Measurements from ENCODE around the gene MED25. TPM values are rescaled to one million over a fixed set of nuclear protein-coding genes. Genes with fewer than 3 reads are reported as not detected.

MED25 gene
- total RNA-seq, 2 donors from 2014 or later, result 52.6 to 52.8 TPM

- intact Hi-C loops (cut with DNase I, micrococcal nuclease), result no loop called here
- no peak for ATAC-seq
- no peak for DNase-seq
Measured at GRCh38 chr19:49792829-49793560, 25.1 kb upstream of the MED25 start.

- no peak for DNase-seq
- no peak for ATAC-seq
- intact Hi-C loops (cut with DNase I, micrococcal nuclease), result no loop called here
Measured at GRCh38 chr19:49793561-49793840, 24.6 kb upstream of the MED25 start.

DNA sequence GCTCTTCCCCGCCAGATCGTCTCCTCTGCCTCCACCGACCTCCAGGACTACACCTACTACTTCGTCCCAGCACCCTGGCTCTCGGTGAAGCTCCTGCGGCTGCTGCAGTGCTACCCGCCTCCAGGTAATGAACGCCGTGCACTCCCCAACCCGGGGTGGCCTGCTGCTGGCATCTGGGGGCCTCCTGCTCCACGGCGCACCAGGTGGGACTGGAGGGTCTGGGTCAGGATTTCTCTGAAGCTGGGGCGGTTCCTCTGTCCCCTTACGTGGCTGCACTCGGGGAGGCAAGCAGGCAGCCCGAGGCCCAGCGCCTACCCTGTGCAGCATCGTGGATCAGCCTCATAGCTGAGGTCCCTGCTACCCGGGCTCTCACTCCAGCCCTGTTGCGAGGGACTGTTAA lies 22.5 kb upstream of the MED25 start:
- DNase-seq (no peak), ATAC-seq (no peak)
- intact Hi-C loops (cut with DNase I, micrococcal nuclease), result no loop called here

DNA sequence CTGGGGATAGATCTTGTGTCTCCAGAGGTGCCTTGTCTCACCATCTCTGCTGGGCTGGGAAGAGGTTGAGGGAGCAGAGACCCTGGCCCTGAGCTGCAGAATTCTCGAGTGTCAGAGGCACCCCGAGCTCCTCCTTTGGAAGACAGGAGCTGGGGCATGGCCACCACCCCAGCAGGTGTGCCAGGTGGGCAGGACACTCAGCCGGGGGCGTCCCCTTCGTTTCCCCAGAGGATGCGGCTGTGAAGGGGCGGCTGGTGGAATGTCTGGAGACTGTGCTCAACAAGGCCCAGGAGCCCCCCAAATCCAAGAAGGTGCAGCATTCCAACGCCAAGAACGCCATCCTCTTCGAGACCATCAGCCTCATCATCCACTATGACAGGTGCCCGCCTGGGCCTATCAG lies 19.5 kb upstream of the MED25 start:
- DNase-seq, result no peak
- ATAC-seq, result no peak
- intact Hi-C loops (cut with DNase I, micrococcal nuclease), result no loop called here

- intact Hi-C loops (cut with DNase I, micrococcal nuclease), result no loop called here
- no peak for ATAC-seq
- DNase-seq, result no peak
Measured at GRCh38 chr19:49799271-49799797, 18.8 kb upstream of the MED25 start.

GRCh38 chr19:49799798-49800376 lies 18.2 kb upstream of the MED25 start:
- DNase-seq, result no peak
- no peak for ATAC-seq
- intact Hi-C loops (cut with DNase I, micrococcal nuclease), result no loop called here

GRCh38 chr19:49800771-49801170 lies 17.3 kb upstream of the MED25 start:
- intact Hi-C loops (cut with DNase I, micrococcal nuclease), result no loop called here
- ATAC-seq, result no peak
- no peak for DNase-seq

DNA sequence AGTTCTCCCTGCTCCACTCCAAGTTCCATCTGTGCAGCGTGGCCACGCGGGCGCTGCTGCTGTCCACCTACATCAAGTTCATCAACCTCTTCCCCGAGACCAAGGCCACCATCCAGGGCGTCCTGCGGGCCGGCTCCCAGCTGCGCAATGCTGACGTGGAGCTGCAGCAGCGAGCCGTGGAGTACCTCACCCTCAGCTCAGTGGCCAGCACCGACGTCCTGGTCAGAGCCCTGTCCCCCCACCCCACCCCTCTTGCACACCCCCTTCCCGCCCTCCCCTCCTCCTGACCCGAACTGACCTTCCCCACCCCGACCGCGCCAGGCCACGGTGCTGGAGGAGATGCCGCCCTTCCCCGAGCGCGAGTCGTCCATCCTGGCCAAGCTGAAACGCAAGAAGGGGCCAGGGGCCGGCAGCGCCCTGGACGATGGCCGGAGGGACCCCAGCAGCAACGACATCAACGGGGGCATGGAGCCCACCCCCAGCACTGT lies 16.6 kb upstream of the MED25 start:
- no peak for DNase-seq
- intact Hi-C loops (cut with DNase I, micrococcal nuclease), result no loop called here
- ATAC-seq, result no peak

- intact Hi-C loops (cut with DNase I, micrococcal nuclease), result no loop called here
- DNase-seq, result peak; percentile 77 to 81
- ATAC-seq, result peak; percentile 61
Measured at GRCh38 chr19:49801966-49802661, 16.0 kb upstream of the MED25 start.

- intact Hi-C loops (cut with DNase I, micrococcal nuclease), result no loop called here
- DNase-seq (peak in 1 of 2 donors; percentile 50), ATAC-seq (peak; percentile 38)
Measured at GRCh38 chr19:49802836-49803528, 15.1 kb upstream of the MED25 start.

DNA sequence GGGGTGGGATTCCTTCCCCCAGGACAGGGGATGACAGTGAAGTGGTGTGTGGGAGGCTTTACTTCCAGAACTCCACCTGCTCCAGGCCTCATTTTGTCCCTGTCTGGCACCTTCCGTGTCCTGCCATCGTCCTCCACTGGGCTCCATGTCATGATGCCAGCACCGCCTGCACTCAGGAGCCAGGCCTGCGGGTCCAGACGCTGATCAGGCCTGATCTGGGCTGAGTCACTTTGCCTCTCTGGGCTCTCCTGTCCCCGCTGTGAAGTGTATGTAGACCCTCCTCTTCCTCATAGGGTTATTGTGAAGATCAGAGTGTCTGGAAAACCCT lies 14.6 kb upstream of the MED25 start:
- no peak for ATAC-seq
- DNase-seq, result no peak
- intact Hi-C loops (cut with DNase I, micrococcal nuclease), result no loop called here

DNA sequence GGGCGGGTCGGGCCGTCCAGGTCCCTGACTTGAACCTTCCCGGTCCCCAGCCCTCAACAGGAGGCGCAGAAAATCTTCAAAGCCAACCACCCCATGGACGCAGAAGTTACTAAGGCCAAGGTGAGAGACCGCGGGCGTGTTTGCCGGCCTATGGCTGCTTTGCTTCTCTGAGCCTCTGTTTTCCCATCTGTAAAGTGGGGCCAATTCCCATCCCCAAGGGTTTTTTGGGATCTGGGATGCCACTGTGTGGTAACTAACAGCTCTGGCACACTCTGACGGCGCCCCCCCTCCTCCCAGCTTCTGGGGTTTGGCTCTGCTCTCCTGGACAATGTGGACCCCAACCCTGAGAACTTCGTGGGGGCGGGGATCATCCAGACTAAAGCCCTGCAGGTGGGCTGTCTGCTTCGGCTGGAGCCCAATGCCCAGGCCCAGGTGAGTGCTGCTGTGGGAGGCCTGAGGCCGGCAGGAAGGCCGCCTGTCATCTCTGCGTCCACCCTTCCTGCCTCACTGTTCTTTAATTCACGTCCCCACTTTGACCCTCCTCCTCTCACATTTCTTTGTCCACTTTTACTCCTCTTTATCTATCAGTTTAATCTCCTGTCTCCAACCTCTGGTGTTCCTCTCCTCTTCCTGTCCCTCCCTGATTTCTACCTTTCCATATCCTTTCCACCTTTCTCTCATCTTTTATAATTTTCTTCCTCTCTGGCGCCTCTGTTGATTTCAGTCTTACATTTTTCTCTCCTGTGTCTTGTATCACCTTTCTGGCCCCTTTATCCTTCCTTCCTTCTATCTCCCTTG lies 12.1 kb upstream of the MED25 start:
- DNase-seq (no peak), ATAC-seq (no peak)
- intact Hi-C loops (cut with DNase I, micrococcal nuclease), result no loop called here

DNA sequence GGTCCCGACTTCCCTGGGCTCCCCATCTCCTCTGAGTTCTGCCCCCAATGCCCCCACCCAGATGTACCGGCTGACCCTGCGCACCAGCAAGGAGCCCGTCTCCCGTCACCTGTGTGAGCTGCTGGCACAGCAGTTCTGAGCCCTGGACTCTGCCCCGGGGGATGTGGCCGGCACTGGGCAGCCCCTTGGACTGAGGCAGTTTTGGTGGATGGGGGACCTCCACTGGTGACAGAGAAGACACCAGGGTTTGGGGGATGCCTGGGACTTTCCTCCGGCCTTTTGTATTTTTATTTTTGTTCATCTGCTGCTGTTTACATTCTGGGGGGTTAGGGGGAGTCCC lies 11.5 kb upstream of the MED25 start:
- intact Hi-C loops (cut with DNase I, micrococcal nuclease), result no loop called here
- ATAC-seq, result no peak
- no peak for DNase-seq

DNA sequence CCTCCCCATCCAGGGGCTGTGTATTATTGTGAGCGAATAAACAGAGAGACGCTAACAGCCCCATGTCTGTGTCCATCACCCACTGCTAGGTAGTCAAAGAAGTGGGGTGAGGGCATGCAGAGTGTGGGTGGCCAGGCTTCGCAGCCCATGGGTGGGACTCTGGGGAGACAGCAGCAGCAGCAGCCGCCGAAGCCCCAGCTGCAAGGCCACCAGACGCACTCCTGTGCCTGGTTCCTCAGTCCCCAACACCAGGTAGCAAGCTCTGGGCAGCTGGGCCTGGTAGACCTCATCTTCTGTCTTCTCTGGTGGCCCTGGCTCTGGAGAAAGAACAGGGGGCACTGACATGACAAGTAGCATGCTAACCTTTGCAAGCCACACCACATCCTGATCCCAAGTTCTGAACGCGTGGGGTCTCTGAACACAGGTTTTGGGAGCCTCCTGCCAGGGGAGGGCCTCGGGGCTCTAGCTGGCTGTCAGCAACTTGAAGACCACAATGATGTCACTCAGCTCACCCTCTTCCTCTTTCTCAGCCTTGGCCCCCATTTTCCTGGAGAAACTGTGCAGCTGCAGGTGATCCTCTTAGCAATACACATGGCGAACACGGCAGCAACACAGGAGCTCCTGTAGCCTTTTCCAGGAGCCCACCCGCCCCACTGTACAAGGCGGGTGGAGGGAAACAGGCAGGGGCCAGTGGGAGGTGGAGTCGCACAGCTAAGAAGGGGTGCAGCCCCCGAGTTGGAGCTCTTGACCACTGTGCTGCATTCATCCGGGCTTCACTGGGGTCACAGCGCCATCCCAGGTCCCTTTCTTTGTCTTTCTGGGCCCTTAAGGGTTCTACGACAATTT lies 10.8 kb upstream of the MED25 start:
- intact Hi-C loops (cut with DNase I, micrococcal nuclease), result no loop called here
- DNase-seq, result no peak

DNA sequence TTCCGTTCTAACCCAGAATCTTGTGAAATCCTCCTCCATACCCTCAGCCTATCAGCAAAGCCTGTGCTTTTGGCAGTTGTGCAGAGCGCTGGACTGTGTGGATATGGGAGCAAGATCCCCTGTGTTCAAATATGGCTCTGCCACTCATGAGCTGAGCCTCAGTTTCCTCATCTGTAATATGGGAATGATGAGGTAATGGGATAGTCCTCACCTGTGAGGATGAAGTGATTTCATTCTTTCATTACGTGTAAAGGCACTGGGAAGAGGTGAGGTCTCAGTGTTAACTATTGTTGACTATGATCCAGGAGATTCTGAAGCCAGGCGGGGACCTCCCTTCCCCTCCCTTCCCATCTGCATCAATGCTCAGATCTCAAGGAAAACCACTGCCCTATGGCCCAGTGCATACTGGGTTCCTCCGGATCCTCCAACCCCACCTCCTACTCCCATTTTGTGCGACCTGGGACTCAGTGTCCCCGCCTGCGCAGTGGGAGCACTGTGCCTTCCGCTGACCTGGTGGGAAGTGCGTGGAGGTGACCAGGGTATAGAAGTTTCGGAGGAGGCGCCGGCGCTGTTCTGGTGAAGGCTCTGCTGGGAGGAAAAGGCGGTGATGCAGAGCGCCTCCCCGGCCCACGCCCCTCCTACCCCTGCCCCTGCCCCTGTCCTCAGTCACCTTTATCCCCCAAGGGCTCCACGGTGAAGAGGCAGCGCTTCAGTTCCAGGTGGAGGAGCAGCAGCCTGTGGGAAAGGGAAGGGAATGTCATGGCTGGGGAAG lies 10.0 kb upstream of the MED25 start:
- ATAC-seq, result no peak
- intact Hi-C loops (cut with DNase I, micrococcal nuclease), result no loop called here

More for the DNA sequence above, 10.8 kb upstream of the MED25 start:
- ATAC-seq, result no peak

GRCh38 chr19:49808711-49809159 lies 9.4 kb upstream of the MED25 start:
- intact Hi-C loops (cut with DNase I, micrococcal nuclease), result no loop called here
- DNase-seq, result peak; percentile 93 to 97
- ATAC-seq, result peak; percentile 72

More for the DNA sequence above, 10.0 kb upstream of the MED25 start:
- DNase-seq, result no peak
